Activated naive CD8-positive, alpha-beta T cell treated with anti-CD3 and anti-CD28 coated beads for 36 hours (primary cell): ENCODE measurements around the gene TUBA1B. TPM values are rescaled to one million over a fixed set of nuclear protein-coding genes. Genes with fewer than 3 reads are reported as not detected.
"Not testable (repeated sequence)": the region's sequence is repeated elsewhere in the genome, so short reads cannot be mapped to it uniquely, and the experiment has no call there.

Experiments used
- DNase-seq: peaks from one replicate; pipeline ENCODE4 v3.0.0; 2021
- H3K27ac Mint-ChIP-seq: one replicate; pipeline ENCODE4 v1.8.0; 2022; ENCODE audit warnings: mild to moderate bottlenecking, moderate library complexity, mixed read lengths
- H3K27me3 Mint-ChIP-seq: one replicate; pipeline ENCODE4 v1.8.0; 2022; ENCODE audit warnings: mild to moderate bottlenecking, mixed read lengths
- H3K36me3 Mint-ChIP-seq: one replicate; pipeline ENCODE4 v1.8.0; 2021; ENCODE audit warnings: mild to moderate bottlenecking, mixed read lengths
- H3K4me1 Mint-ChIP-seq: one replicate; pipeline ENCODE4 v1.8.0; 2021; ENCODE audit warnings: mixed read lengths
- H3K4me3 Mint-ChIP-seq: one replicate; pipeline ENCODE4 v1.8.0; 2022; ENCODE audit warnings: mild to moderate bottlenecking, moderate library complexity, mixed read lengths
- H3K9me3 Mint-ChIP-seq: one replicate; pipeline ENCODE4 v1.8.0; 2022; ENCODE audit warnings: mixed read lengths
- total RNA-seq, 2 experiments: library from RNA; stranded (reverse); gene quantifications; one replicate each; pipeline ENCODE4 v1.2.3, GENCODE V29; 2021

The TUBA1B gene
- 1,000 to 10,000 TPM; 2,350 to 2,390 TPM for total RNA-seq

DNA sequence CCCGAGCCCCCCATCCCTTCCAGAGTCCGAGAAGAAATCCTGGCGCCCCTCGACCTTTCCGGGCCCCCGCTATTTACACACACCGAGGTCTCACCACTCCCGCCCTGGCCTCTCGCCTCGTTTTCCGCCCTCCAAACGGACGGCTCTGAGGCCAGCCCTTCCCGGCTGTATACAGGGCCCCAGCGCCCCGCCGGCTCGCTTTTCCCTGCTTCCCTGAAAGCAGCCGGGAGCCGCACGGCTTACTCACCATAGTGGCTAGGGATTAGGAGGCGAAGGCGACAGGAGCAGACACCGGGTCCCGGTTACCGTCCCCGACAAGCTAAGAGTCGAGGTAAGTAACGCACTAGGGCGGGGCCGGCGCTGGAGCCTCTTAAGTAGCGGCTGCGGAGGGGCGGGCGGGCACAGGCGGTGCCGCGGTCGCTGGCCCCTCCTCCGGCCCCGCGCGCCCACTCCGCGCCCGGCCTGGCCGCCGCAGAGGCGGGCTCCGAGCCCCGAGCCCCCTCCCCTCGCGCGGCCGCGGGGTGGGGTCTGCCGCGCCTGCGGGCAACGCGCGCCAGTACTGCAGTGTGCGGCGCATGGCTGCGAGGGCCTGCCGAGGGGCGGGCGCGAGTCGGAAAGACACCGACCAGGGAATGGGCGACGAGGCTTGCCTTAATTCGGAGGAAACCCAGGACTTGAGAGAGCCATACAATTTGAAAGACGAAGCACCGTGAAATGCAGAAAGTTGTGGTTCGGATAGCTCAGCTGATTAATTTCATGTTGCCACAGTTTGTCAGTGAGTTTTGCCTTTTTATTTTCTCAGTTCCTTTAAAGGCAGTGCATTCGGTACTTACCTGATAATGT is at the start of gene TUBA1B:
Gene TUBA1B (minus strand): TSS at position 345 of the 843 bp plus-strand sequence. CDS start 95 bp downstream, at position 250.
- DNase-seq = peak; percentile 95
- Mint-ChIP-seq H3K4me1 (peaks cover 35% of the 10 kb centered on the region), H3K36me3 (peaks cover 47% of the 10 kb centered on the region), H3K27me3 (peaks cover 18% of the 10 kb centered on the region), H3K4me3 (peak within 1 kb of the TSS; percentile 98), H3K9me3 (peaks cover 4% of the 10 kb centered on the region), H3K27ac (peak within 1 kb of the TSS; percentile 99)

DNA sequence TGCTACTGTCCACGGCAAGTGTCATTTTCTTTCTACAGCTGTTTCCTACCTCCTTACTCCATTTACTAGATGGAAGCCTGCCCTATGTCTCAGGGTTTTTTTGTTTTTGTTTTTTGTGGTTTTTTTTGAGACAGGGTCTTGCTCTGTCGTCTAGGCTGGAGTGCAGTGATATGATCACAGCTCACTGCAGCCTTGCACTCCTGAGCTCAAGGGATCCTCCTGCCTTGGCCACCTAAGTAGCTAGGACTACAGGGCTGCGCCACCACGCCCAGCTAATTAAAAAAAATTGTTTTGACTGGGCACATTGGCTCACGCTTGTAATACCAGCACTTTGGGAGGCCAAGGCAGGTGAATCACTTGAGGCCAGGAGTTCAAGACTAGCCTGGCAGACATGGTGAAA is 43.0 kb upstream of the TUBA1B start:
- Mint-ChIP-seq H3K36me3 (no peaks in the 10 kb centered on the region), H3K9me3 (no peaks in the 10 kb centered on the region), H3K4me3 (no peak overlapping the region), H3K4me1 (no peaks in the 10 kb centered on the region), H3K27me3 (no peaks in the 10 kb centered on the region), H3K27ac (no peak overlapping the region)
- no peak for DNase-seq

DNA sequence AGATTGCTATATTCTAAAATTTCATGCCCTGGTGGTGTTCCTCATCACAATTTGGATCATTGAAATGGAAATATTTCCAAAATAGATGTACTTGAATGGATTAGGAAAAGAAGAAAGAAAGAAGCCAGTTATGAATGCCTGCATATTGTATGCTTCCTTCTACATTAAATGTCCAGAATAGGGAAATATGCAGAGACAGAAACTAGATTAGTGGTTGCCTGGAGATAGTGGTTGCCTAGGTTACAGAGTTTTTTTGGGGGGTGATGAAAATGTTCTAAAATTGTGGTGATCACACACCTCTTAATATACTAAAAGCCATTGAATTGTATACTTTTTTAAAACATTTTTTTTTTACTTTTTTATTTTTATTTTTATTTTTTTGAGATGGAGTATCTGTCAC is 39.7 kb upstream of the TUBA1B start:
- Mint-ChIP-seq H3K4me1 (no peaks in the 10 kb centered on the region), H3K4me3 (no peak overlapping the region), H3K27ac (no peak overlapping the region), H3K27me3 (no peaks in the 10 kb centered on the region), H3K36me3 (no peaks in the 10 kb centered on the region), H3K9me3 (no peaks in the 10 kb centered on the region)
- no peak for DNase-seq

DNA sequence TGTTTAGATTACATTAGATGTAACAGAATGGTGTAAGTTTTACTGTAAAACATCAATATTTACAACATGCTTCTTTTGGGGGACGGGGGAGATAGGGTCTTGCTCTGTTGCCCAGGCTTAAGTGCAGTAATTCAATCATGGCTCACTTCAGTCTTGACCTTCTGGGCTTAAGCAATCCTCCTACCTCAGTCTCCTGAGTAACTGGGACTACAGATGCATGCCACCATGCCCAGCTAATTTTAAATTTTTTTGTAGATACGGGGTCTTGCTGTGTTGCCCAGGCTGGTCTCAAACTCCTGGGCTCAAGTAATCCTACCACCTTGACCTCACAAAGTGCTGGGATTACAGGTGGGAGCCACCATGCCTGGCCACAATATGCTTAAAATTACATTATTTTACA is 33.9 kb upstream of the TUBA1B start:
- H3K4me3 Mint-ChIP-seq = no peak overlapping the region
- no peaks in the 10 kb centered on the region for H3K9me3 Mint-ChIP-seq
- no peaks in the 10 kb centered on the region for H3K4me1 Mint-ChIP-seq
- H3K27ac Mint-ChIP-seq = no peak overlapping the region
- no peak for DNase-seq
- H3K36me3 Mint-ChIP-seq = no peaks in the 10 kb centered on the region
- no peaks in the 10 kb centered on the region for H3K27me3 Mint-ChIP-seq

DNA sequence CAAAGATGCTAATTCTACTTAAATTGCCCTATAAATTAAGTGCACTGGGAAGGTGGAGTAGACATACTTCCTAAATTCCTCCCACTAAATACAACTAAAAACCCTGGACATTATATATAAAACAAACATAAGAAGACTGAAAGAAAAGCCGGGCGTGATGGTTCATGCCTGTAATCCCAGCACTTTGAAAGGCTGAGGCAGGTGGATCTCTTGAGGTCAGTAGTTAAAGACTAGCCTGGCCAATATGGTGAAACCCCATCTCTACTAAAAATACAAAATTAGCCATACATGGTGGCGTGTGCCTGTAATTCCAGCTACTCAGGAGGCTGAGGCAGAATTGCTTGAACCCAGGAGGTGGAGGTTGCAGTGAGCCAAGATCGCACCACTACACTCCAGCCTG is 30.7 kb upstream of the TUBA1B start:
- H3K9me3 Mint-ChIP-seq, H3K36me3 Mint-ChIP-seq, DNase-seq, H3K4me3 Mint-ChIP-seq, H3K4me1 Mint-ChIP-seq, H3K27me3 Mint-ChIP-seq, H3K27ac Mint-ChIP-seq: not testable (repeated sequence)

DNA sequence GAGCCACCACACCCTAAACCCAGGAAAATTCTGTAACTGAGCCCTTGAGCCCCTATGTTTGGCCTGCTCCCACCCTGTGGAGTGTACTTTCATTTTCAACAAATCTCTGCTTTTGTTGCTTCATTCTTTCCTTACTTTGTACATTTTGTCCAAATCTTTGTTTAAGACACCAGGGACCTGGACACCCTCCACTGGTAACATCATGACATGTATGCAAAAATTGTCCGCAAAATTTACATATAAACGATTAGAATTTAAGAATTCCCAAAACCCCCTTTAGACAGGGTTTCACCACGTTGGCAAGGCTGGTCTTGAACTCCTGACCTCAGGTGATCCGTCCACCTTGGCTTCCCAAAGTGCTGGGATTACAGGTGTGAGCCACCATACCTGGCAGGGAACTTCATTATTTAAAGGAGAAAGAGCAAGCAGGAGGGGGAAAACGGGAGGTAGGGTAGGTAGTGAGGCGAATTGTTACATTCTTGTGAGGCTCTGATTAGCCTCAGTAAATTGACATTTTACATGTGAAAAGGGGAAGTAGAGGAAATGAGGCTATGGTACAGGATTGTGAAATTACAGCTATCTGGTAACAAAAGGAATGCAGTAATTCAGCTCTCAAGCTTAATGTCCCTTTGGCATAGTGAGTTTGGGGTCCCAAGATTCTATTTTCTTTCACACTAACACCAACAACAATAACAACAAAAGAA is 30.0 kb upstream of the TUBA1B start:
- H3K4me1 Mint-ChIP-seq = no peaks in the 10 kb centered on the region
- no peaks in the 10 kb centered on the region for H3K36me3 Mint-ChIP-seq
- no peaks in the 10 kb centered on the region for H3K9me3 Mint-ChIP-seq
- H3K27me3 Mint-ChIP-seq = no peaks in the 10 kb centered on the region
- H3K27ac Mint-ChIP-seq = no peak overlapping the region
- DNase-seq = no peak
- H3K4me3 Mint-ChIP-seq = no peak overlapping the region

DNA sequence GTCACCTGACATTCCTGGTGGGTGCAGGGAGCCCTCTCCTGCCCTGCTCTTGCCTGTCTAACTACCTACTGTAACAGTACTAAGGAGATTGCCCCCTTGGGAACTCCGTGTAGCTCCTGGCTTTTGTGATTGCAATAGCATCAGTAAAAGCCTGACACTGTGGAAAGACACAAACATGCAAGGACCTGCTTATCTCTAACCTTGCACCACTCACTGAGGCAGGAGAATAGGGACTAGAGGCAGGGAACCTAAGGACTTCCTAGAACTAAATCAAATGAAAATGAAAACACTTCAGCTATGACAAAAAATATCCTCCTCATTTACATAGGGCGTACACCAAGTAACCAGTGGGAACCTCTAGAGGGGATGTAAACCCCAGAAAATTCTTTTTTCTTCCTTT is 29.2 kb upstream of the TUBA1B start:
- DNase-seq = no peak
- no peak overlapping the region for H3K4me3 Mint-ChIP-seq
- no peaks in the 10 kb centered on the region for H3K4me1 Mint-ChIP-seq
- no peaks in the 10 kb centered on the region for H3K27me3 Mint-ChIP-seq
- no peak overlapping the region for H3K27ac Mint-ChIP-seq
- H3K36me3 Mint-ChIP-seq = no peaks in the 10 kb centered on the region
- H3K9me3 Mint-ChIP-seq = no peaks in the 10 kb centered on the region

DNA sequence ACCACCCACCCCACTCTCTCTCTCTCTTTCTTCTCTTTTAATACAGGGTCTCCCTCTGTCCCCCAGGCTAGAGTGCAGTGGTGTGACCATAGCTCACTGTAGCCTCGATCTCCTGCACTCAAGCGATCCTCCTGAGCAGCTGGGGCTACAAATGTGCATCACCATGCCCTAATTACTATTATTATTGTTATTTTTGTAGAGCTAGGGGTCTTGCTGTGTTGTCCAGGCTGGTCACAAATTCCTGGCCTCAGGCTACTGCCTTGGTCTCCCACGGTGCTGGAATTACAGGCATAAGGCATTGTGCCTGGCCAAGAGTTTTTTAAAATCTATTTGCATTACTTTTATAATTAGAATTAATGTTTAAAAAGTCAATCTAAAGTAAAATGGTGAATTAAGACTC is 23.0 kb upstream of the TUBA1B start:
- DNase-seq = no peak
- Mint-ChIP-seq H3K4me3 (no peak overlapping the region), H3K4me1 (peaks cover 3% of the 10 kb centered on the region), H3K27ac (no peak overlapping the region), H3K36me3 (peaks cover 2% of the 10 kb centered on the region), H3K9me3 (no peaks in the 10 kb centered on the region), H3K27me3 (no peaks in the 10 kb centered on the region)

DNA sequence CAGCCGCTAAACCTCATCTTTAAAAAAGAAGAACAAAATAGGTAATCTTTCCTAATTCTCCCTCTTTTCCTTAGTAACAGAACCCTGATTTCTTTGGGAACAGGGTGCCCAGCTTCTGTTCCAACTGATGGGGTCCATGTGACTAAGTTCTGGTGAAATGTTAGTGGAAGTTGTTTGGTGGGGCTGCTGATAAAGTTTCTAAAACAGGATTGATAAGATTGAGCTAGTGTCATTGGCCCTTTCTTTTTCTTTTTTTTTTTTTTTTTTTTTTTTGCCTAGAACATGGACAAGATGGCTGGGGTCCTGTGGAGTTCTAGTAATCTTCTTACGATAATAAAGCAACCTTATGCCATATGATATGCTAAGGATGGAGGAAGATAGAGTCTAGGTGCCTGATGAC is 16.2 kb upstream of the TUBA1B start:
- H3K9me3 Mint-ChIP-seq = no peaks in the 10 kb centered on the region
- H3K27me3 Mint-ChIP-seq = no peaks in the 10 kb centered on the region
- peaks cover 3% of the 10 kb centered on the region for H3K4me1 Mint-ChIP-seq
- H3K4me3 Mint-ChIP-seq = no peak overlapping the region
- DNase-seq = no peak
- H3K36me3 Mint-ChIP-seq = peaks cover 2% of the 10 kb centered on the region
- H3K27ac Mint-ChIP-seq = no peak overlapping the region

DNA sequence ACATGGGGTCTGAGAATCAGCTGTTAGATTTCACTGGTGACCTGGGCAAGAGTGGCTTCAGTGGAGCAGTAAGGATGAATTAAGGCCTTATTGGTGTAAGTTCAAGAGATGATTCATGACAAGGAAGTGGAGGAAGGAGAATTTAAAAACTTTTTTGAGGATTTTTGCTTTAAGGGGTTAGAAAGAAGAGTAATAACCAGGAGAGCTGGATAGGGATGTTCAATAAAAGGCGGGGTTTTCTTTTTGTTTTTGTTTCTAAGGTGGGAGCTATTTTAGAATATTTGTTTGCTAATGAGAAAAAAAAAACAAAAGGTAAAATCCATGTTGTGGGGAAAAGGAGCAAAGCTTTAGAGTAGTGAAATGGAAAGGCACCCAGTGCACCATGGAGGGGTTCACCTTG is 15.2 kb upstream of the TUBA1B start:
- H3K27ac Mint-ChIP-seq = no peak overlapping the region
- peaks cover 2% of the 10 kb centered on the region for H3K36me3 Mint-ChIP-seq
- DNase-seq = no peak
- H3K4me1 Mint-ChIP-seq = peaks cover 3% of the 10 kb centered on the region
- H3K9me3 Mint-ChIP-seq = no peaks in the 10 kb centered on the region
- H3K27me3 Mint-ChIP-seq = no peaks in the 10 kb centered on the region
- no peak overlapping the region for H3K4me3 Mint-ChIP-seq

DNA sequence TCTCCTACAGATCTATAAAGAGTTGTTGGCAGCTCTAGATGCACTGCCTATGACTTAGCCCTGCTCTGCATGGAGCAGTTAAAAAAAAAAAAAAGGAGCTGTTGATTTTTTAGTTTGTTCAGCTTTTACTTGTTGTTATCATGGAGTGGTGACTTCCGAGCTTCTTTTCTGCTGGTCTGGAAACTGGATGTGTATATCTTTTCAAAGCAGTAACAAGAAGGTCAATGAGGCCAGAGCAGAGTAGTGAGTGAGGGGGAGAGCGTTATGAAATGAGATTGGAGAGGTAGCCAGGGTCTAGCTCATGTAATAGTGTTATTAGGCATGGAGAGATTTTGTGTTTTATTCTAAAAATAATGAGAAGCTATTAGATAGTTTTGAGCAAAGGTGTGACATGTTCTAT is 13.2 kb upstream of the TUBA1B start:
- Mint-ChIP-seq H3K9me3 (no peaks in the 10 kb centered on the region), H3K27me3 (no peaks in the 10 kb centered on the region), H3K4me1 (peaks cover 3% of the 10 kb centered on the region), H3K4me3 (no peak overlapping the region), H3K27ac (no peak overlapping the region), H3K36me3 (peaks cover 3% of the 10 kb centered on the region)
- no peak for DNase-seq

DNA sequence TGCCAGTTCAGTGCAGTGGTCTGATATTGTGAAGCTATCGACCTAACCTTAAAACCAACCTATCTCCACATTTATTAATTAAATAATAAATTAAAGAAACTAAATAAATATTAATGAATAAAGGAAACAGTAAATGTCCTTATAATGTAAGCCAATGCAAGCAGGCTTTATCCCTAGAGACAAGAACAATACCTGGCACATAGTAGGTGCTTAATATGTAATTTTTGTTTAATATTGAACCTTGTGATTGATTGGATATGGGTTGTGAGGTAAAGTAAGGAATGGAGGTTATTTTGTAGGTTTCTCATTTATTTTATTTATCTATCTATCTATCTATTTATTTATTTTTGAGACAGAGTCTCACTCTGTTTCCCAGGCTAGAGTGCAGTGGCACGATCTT is 7.8 kb upstream of the TUBA1B start:
- Mint-ChIP-seq H3K36me3 (peaks cover 8% of the 10 kb centered on the region), H3K9me3 (no peaks in the 10 kb centered on the region), H3K4me3 (no peak overlapping the region), H3K4me1 (peaks cover 5% of the 10 kb centered on the region), H3K27me3 (no peaks in the 10 kb centered on the region), H3K27ac (no peak overlapping the region)
- DNase-seq = no peak

DNA sequence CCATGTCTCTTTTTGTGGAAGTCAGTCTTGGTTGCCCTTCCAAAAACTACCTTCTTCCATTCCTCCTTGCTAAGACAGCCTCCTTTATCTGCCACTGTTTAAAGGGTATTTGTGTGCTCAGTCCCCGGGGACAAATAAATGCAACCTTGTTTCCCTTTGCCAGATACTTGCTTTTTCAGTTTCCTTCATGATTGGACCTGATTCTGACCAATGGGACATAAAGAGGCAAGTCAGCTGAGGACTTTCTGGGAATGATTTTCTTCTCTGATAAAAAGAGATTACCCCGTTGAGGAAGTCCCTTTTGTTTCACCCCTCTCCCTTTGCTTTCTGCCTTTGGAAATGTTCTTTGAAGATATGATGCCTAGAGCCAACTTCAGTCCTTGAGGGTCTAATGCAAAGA is 7.4 kb upstream of the TUBA1B start:
- Mint-ChIP-seq H3K4me1 (peaks cover 9% of the 10 kb centered on the region), H3K9me3 (no peaks in the 10 kb centered on the region), H3K27me3 (no peaks in the 10 kb centered on the region), H3K27ac (no peak overlapping the region), H3K4me3 (no peak overlapping the region), H3K36me3 (peaks cover 8% of the 10 kb centered on the region)
- no peak for DNase-seq

DNA sequence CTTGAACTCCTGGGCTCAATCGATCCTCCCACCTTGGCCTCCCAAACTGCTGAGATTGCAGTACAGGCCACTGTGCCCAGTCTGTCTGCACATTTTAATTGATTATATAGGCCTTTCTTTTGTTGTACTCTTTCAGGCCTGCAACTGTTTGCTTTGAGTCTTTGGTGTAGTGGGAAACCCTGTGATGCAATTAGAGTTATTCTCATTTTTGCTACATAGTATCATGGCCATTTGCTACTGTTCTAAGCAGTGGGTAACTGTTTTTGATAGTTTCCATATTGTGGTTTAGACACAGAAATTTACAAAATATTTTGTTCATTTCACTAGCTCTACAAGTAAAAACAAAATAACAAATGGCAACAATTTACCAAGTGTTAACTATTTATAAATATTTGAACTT is 6.3 kb upstream of the TUBA1B start:
- DNase-seq = no peak
- Mint-ChIP-seq H3K36me3 (peaks cover 8% of the 10 kb centered on the region), H3K4me3 (no peak overlapping the region), H3K9me3 (no peaks in the 10 kb centered on the region), H3K27me3 (no peaks in the 10 kb centered on the region), H3K27ac (no peak overlapping the region), H3K4me1 (peaks cover 12% of the 10 kb centered on the region)

DNA sequence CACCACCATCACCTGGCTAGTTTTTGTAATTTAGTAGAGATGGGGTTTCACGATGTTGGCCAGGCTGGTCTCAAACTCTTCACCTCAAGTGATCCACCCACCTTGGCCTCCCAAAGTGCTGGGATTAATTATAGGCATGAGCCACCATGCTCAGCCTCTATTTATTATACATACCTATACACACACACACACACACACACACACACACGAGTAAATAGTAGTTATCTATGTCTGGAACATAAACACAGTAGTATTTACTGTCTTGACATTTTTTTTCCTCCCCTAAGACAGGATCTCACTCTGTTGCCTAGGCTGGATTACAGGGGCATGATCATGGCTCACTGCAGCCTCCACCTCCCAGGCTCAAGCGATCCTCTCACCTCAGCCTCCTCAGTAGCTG is 5.8 kb upstream of the TUBA1B start:
- H3K36me3 Mint-ChIP-seq, H3K4me3 Mint-ChIP-seq, H3K27ac Mint-ChIP-seq, H3K9me3 Mint-ChIP-seq, DNase-seq, H3K27me3 Mint-ChIP-seq: not testable (repeated sequence)
- H3K4me1 Mint-ChIP-seq = peaks cover 12% of the 10 kb centered on the region

DNA sequence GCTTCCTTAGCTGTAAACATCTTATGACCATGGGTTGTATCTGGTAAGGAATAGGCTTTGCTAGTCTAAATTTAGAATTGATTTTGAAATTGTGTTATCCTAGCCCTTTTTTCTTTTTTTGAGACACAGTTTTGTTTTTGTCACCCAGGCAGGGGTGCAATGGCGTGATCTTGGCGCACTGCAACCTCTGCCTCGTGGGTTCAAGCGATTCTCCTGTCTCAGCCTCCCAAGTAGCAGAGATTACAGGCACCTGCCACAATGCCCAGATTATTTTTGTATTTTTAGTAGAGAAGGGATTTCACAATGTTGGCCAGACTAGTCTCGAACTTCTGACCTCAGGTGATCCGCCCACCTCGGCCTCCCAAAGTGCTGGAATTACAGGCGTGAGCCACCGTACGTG is 2.4 kb upstream of the TUBA1B start:
- Mint-ChIP-seq H3K4me3 (peak overlapping the region; percentile 15), H3K27ac (no peak overlapping the region), H3K27me3 (peaks cover 13% of the 10 kb centered on the region), H3K36me3 (peaks cover 32% of the 10 kb centered on the region), H3K4me1 (peaks cover 25% of the 10 kb centered on the region), H3K9me3 (peaks cover 4% of the 10 kb centered on the region)
- DNase-seq = no peak
